Fibroblast of lung (primary cell): ENCODE results near the gene LCN10. TPM values are rescaled to one million over a fixed set of nuclear protein-coding genes. Genes with fewer than 3 reads are reported as not detected.
"Not testable (repeated sequence)": the region's sequence is repeated elsewhere in the genome, so short reads cannot be mapped to it uniquely, and the experiment has no call there.

Source experiments
- DNase-seq, 2 donors: peaks; one replicate each; pipeline versions ENCODE4 v3.0.0 to v3.0.0-alpha.2; 2010; ENCODE audit warnings: low read depth in 2 of 2
- H2AFZ ChIP-seq: 2 replicates; pipeline ENCODE4 v1.5.1; 2012; ENCODE audit warnings: low read length, control low read depth, inconsistent platforms
- H3K27ac ChIP-seq: 2 replicates; pipeline ENCODE4 v1.5.1; 2011; ENCODE audit warnings: low read length, control low read depth; ENCODE audit not compliant: insufficient read depth
- H3K27me3 ChIP-seq: 2 replicates; pipeline ENCODE4 v1.5.1; 2011; ENCODE audit warnings: mild to moderate bottlenecking, low read length; ENCODE audit not compliant: control insufficient read depth, insufficient read depth
- H3K36me3 ChIP-seq: 2 replicates; pipeline ENCODE4 v1.5.1; 2011; ENCODE audit warnings: low read length; ENCODE audit not compliant: control insufficient read depth, insufficient read depth
- H3K4me1 ChIP-seq: 2 replicates; pipeline ENCODE4 v1.5.1; 2011; ENCODE audit warnings: low read length; ENCODE audit not compliant: control insufficient read depth, insufficient read depth; ENCODE audit errors: extremely low read depth
- H3K4me2 ChIP-seq: 2 replicates; pipeline ENCODE4 v1.5.1; 2011; ENCODE audit warnings: low read length, control low read depth; ENCODE audit not compliant: insufficient read depth; ENCODE audit errors: extremely low read depth
- H3K4me3 ChIP-seq, 4 experiments: fragments of 200-600 bp in 1 of 4; sonication (generic) in 1 of 4; replicated peaks in 1 of 4; 2 replicates each; pipeline ENCODE4 v1.5.1; 2011 to 2016; ENCODE audit warnings: low read length in 4 of 4, low read depth in 3 of 4, mild to moderate bottlenecking in 3 of 4, control low read depth in 2 of 4, inconsistent platforms in 1 of 4, mixed read lengths in 1 of 4; ENCODE audit not compliant: insufficient read depth in 1 of 4; ENCODE audit errors: control extremely low read depth in 1 of 4
- H3K79me2 ChIP-seq: 2 replicates; pipeline ENCODE4 v1.5.1; 2012; ENCODE audit warnings: mild to moderate bottlenecking, low read length, inconsistent platforms; ENCODE audit not compliant: control insufficient read depth, insufficient read depth
- H3K9ac ChIP-seq: 2 replicates; pipeline ENCODE4 v1.5.1; 2011; ENCODE audit warnings: mild to moderate bottlenecking, low read length, control low read depth; ENCODE audit not compliant: insufficient read depth
- H3K9me3 ChIP-seq: 2 replicates; pipeline ENCODE4 v1.5.1; 2012; ENCODE audit warnings: low read depth, low read length; ENCODE audit not compliant: control insufficient read depth, insufficient read depth
- H4K20me1 ChIP-seq: 2 replicates; pipeline ENCODE4 v1.5.1; 2011; ENCODE audit warnings: low read length; ENCODE audit not compliant: control insufficient read depth, insufficient read depth; ENCODE audit errors: extremely low read depth
- CTCF ChIP-seq, 2 donors: IDR thresholded peaks in 1 of 2; conservative IDR thresholded peaks in 1 of 2; 1 replicate in 1 of 2; 2 replicates in 1 of 2; pipeline ENCODE4 v1.5.1; 2011 to 2012; ENCODE audit warnings: low read length in 2 of 2, control low read depth in 1 of 2, inconsistent platforms in 1 of 2, low read depth in 1 of 2, mild to moderate bottlenecking in 1 of 2
- EZH2 ChIP-seq: IDR thresholded peaks from 2 replicates; pipeline ENCODE4 v1.5.1; 2012; ENCODE audit warnings: low read length, control low read depth, mild to moderate bottlenecking; ENCODE audit errors: missing control alignments
- polyA plus RNA-seq, 2 donors: library from polyadenylated mRNA; depleted of rRNA in 1 of 2; stranded (reverse) in 1 of 2; unstranded in 1 of 2; fragments of >200 nt; gene quantifications; 2 replicates each; pipeline ENCODE4 v1.2.1, GENCODE V29; 2011 to 2012; ENCODE audit warnings: missing spikeins in 1 of 2
- total RNA-seq: library from RNA; depleted of rRNA; stranded (reverse); fragments of >200 nt; gene quantifications from 2 replicates; pipeline ENCODE4 v1.2.1, GENCODE V29; 2014

LCN10 gene
- total and polyA plus RNA-seq, 2 donors (not counting 1 experiment from before 2014, with no cell fraction given), result not detected

- not testable (repeated sequence) for H3K27ac ChIP-seq, H3K9me3 ChIP-seq, H3K79me2 ChIP-seq, H4K20me1 ChIP-seq, H3K4me2 ChIP-seq, H3K36me3 ChIP-seq, H3K9ac ChIP-seq, H3K4me3 ChIP-seq, H3K4me1 ChIP-seq, H2AFZ ChIP-seq, H3K27me3 ChIP-seq
- DNase-seq, result peak; percentile 53 to 56
- peak; percentile 63 to 81 for TF ChIP-seq CTCF (conservative IDR thresholded peaks at IDR 0.05 in 1 of 2, IDR thresholded peaks at IDR 0.05 in 1 of 2; ENCODE audit: low read depth in 1 of 2, low read length in 2 of 2)
Measured at GRCh38 chr9:136760834-136761544, 18.2 kb upstream of the LCN10 start.

- Histone ChIP-seq H3K27me3 (peaks cover 3% of the 10 kb centered on the region), H3K4me3 (no peak overlapping the region), H3K9ac (no peak overlapping the region), H3K79me2 (no peaks in the 10 kb centered on the region), H2AFZ (no peak overlapping the region), H3K27ac (no peak overlapping the region), H3K4me2 (no peak overlapping the region), H3K4me1 (no peaks in the 10 kb centered on the region), H3K9me3 (no peaks in the 10 kb centered on the region), H3K36me3 (no peaks in the 10 kb centered on the region), H4K20me1 (no peaks in the 10 kb centered on the region)
- no peak for DNase-seq
- TF ChIP-seq CTCF (conservative IDR thresholded peaks at IDR 0.05 in 1 of 2, IDR thresholded peaks at IDR 0.05 in 1 of 2; ENCODE audit: low read depth in 1 of 2, low read length in 2 of 2) (no peak), EZH2 (no peak)
Measured at GRCh38 chr9:136760424-136760823, 17.7 kb upstream of the LCN10 start.

- no peak for TF ChIP-seq EZH2
- TF ChIP-seq CTCF (conservative IDR thresholded peaks at IDR 0.05 in 1 of 2, IDR thresholded peaks at IDR 0.05 in 1 of 2; ENCODE audit: low read depth in 1 of 2, low read length in 2 of 2), result no peak
- DNase-seq, result no peak
- no peak overlapping the region for H3K9ac ChIP-seq
Measured at GRCh38 chr9:136759436-136760325, 16.9 kb upstream of the LCN10 start.

More at GRCh38 chr9:136759436-136760325, 16.9 kb upstream of the LCN10 start:
- H2AFZ ChIP-seq, result no peak overlapping the region
- no peaks in the 10 kb centered on the region for H3K27me3 ChIP-seq
- no peaks in the 10 kb centered on the region for H3K4me1 ChIP-seq
- H4K20me1 ChIP-seq, result no peaks in the 10 kb centered on the region
- no peaks in the 10 kb centered on the region for H3K79me2 ChIP-seq
- H3K4me3 ChIP-seq, result no peak overlapping the region
- H3K27ac ChIP-seq, result no peak overlapping the region
- H3K4me2 ChIP-seq, result no peak overlapping the region
- no peaks in the 10 kb centered on the region for H3K36me3 ChIP-seq
- H3K9me3 ChIP-seq, result no peaks in the 10 kb centered on the region
